GM12878 (cell line): Measurements from ENCODE around the gene AIP. TPM values are rescaled to one million over a fixed set of nuclear protein-coding genes. Genes with fewer than 3 reads are reported as not detected.

Experiments used
- CHD4 ChIP-seq: fragments of 200-600 bp; sonication (generic); IDR thresholded peaks from 2 replicates; pipeline ENCODE4 v1.6.1; 2016; ENCODE audit warnings: mild to moderate bottlenecking
- CTCF ChIP-seq, 3 experiments: IDR thresholded peaks in 2 of 3; conservative IDR thresholded peaks in 1 of 3; 2 replicates each; pipeline ENCODE4 v1.5.1; 2011; ENCODE audit warnings: low read depth in 3 of 3, low read length in 3 of 3, mild to moderate bottlenecking in 3 of 3, control low read depth in 2 of 3, moderate library complexity in 2 of 3, inconsistent platforms in 1 of 3, mixed read lengths in 1 of 3; ENCODE audit not compliant: control insufficient read depth in 2 of 3, insufficient read depth in 1 of 3; ENCODE audit errors: extremely low read depth in 1 of 3
- NFIC ChIP-seq: IDR thresholded peaks from 2 replicates; pipeline ENCODE4 v1.6.1; 2012; ENCODE audit warnings: low read depth, mild to moderate bottlenecking, inconsistent platforms, low read length, moderate library complexity
- SKIL ChIP-seq: fragments of 450-650 bp; IDR thresholded peaks from 2 replicates; pipeline ENCODE4 v1.6.1; 2017; ENCODE audit warnings: mild to moderate bottlenecking, low read depth, inconsistent platforms; ENCODE audit not compliant: poor library complexity, severe bottlenecking
- polyA plus RNA-seq, 11 experiments: library from polyadenylated mRNA; depleted of rRNA in 4 of 11; unstranded in 6 of 11; stranded (reverse) in 5 of 11; fragments of >200 nt; fragmentation: Nextera tagmentation in 4 of 11; fragmentation: Illumina TruSeq in 1 of 11; extraction: Ambion mirVana in 4 of 11; extraction: Trizol in 1 of 11; gene quantifications; 1 replicate in 1 of 11; 2 replicates in 10 of 11; pipeline versions ENCODE4 v1.2.1 to v1.2.3, GENCODE V29; 2011 to 2016; ENCODE audit warnings: inconsistent platforms in 2 of 11, missing spikeins in 2 of 11, low read depth in 1 of 11
- total RNA-seq, 4 experiments: library from RNA; depleted of rRNA in 3 of 4; stranded (reverse); fragments of >200 nt in 3 of 4; fragmentation: Illumina TruSeq in 1 of 4; extraction: Trizol in 1 of 4; gene quantifications; 2 replicates each; pipeline versions ENCODE4 v1.2.1 to v1.2.3, GENCODE V29; 2013 to 2021

AIP gene
- total and polyA plus RNA-seq, 10 of the 15 experiments (the other 5 are each of a cell fraction or from before 2014, with no cell fraction given): 12.6 to 164 (median 104) TPM

GRCh38 chr11:67504950-67505581, 22.2 kb downstream of the AIP start, which contains the start of gene PITPNM1 (continued):
- TF ChIP-seq SKIL: no peak
- no peak for TF ChIP-seq NFIC
- TF ChIP-seq CTCF (IDR thresholded peaks at IDR 0.05 in 2 of 3, conservative IDR thresholded peaks at IDR 0.05 in 1 of 3; ENCODE audit: control insufficient read depth in 2 of 3, extremely low read depth in 1 of 3, insufficient read depth in 1 of 3, low read depth in 3 of 3, low read length in 3 of 3): no peak
- no peak for TF ChIP-seq CHD4
